ENCODE measurements around the gene NUDCD3. TPM values are rescaled to one million over a fixed set of nuclear protein-coding genes. Genes with fewer than 3 reads are reported as not detected.

The NUDCD3 gene
- total and polyA plus RNA-seq, 4 donors: 15.4 to 30.7 (median 24.3) TPM

DNA sequence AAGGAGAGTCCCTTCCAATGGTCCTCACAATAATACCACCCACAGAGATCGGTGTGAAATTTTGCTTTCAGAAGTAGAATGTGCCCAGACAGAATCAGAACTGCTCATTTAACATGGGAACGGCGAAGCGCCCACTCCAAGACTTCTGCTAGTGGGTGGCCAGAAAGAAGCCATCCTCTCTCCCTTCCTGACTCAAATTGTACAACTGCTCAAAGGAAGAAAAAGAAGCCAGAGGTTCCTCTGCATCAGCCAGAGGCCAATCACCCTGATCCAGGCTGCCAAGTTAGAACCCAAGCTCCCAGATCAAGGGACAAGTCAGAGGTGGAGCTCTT lies 23.3 kb downstream of the NUDCD3 start:
- H3K9me3 ChIP-seq (ENCODE audit: control insufficient read depth in 4 of 4, low read length in 3 of 4): no peaks in the 10 kb centered on the region
- H3K36me3 ChIP-seq (ENCODE audit: control insufficient read depth in 4 of 4, insufficient read depth in 3 of 4, low read depth in 1 of 4, low read length in 3 of 4): peaks cover 0 to 7% (median 2%) of the 10 kb centered on the region in 4 donors
- peaks cover 8 to 32% (median 28%) of the 10 kb centered on the region in 4 donors for H3K4me1 ChIP-seq (ENCODE audit: control insufficient read depth in 4 of 4, insufficient read depth in 4 of 4, low read length in 3 of 4)
- DNase-seq (ENCODE audit: low spot score): no peak
- no peak overlapping the region for H3K4me3 ChIP-seq (ENCODE audit: low read depth in 1 of 3, low read length in 3 of 3)
- 96% methylated on average over 4 of the region's 4 CpGs for WGBS
- H3K27me3 ChIP-seq (ENCODE audit: control insufficient read depth in 4 of 4, insufficient read depth in 4 of 4, low read length in 3 of 4): no peaks in the 10 kb centered on the region
- no peak overlapping the region for H3K27ac ChIP-seq (ENCODE audit: low read depth in 1 of 2, low read length in 2 of 2)
- no peak overlapping the region for H3K9ac ChIP-seq (ENCODE audit: low read depth in 1 of 2, low read length in 2 of 2)
- no peak for TF ChIP-seq RXRA (IDR thresholded peaks at IDR 0.05)
- TF ChIP-seq, protein P1, sequence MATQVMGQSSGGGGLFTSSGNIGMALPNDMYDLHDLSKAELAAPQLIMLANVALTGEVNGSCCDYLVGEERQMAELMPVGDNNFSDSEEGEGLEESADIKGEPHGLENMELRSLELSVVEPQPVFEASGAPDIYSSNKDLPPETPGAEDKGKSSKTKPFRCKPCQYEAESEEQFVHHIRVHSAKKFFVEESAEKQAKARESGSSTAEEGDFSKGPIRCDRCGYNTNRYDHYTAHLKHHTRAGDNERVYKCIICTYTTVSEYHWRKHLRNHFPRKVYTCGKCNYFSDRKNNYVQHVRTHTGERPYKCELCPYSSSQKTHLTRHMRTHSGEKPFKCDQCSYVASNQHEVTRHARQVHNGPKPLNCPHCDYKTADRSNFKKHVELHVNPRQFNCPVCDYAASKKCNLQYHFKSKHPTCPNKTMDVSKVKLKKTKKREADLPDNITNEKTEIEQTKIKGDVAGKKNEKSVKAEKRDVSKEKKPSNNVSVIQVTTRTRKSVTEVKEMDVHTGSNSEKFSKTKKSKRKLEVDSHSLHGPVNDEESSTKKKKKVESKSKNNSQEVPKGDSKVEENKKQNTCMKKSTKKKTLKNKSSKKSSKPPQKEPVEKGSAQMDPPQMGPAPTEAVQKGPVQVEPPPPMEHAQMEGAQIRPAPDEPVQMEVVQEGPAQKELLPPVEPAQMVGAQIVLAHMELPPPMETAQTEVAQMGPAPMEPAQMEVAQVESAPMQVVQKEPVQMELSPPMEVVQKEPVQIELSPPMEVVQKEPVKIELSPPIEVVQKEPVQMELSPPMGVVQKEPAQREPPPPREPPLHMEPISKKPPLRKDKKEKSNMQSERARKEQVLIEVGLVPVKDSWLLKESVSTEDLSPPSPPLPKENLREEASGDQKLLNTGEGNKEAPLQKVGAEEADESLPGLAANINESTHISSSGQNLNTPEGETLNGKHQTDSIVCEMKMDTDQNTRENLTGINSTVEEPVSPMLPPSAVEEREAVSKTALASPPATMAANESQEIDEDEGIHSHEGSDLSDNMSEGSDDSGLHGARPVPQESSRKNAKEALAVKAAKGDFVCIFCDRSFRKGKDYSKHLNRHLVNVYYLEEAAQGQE (IDR thresholded peaks at IDR 0.05): no peak
- no peak for TF ChIP-seq TAF1 (conservative IDR thresholded peaks at IDR 0.05)
- peak in 1 of 2 donors; percentile 36 for TF ChIP-seq HNF4A (conservative IDR thresholded peaks at IDR 0.05)
- no peak for TF ChIP-seq SP1 (IDR thresholded peaks at IDR 0.05)
- peak; percentile 41 for TF ChIP-seq NR2F2 (IDR thresholded peaks at IDR 0.05)
- TF ChIP-seq, protein P2, sequence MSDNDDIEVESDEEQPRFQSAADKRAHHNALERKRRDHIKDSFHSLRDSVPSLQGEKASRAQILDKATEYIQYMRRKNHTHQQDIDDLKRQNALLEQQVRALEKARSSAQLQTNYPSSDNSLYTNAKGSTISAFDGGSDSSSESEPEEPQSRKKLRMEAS (IDR thresholded peaks at IDR 0.05): no peak
- no peak for TF ChIP-seq RAD21 (IDR thresholded peaks at IDR 0.05)
- no peak for TF ChIP-seq GABPA (IDR thresholded peaks at IDR 0.05 in 1 of 2, conservative IDR thresholded peaks at IDR 0.05 in 1 of 2)
- no peak for TF ChIP-seq HNF4G (IDR thresholded peaks at IDR 0.05)
- no peak for TF ChIP-seq YY1 (IDR thresholded peaks at IDR 0.05)

DNA sequence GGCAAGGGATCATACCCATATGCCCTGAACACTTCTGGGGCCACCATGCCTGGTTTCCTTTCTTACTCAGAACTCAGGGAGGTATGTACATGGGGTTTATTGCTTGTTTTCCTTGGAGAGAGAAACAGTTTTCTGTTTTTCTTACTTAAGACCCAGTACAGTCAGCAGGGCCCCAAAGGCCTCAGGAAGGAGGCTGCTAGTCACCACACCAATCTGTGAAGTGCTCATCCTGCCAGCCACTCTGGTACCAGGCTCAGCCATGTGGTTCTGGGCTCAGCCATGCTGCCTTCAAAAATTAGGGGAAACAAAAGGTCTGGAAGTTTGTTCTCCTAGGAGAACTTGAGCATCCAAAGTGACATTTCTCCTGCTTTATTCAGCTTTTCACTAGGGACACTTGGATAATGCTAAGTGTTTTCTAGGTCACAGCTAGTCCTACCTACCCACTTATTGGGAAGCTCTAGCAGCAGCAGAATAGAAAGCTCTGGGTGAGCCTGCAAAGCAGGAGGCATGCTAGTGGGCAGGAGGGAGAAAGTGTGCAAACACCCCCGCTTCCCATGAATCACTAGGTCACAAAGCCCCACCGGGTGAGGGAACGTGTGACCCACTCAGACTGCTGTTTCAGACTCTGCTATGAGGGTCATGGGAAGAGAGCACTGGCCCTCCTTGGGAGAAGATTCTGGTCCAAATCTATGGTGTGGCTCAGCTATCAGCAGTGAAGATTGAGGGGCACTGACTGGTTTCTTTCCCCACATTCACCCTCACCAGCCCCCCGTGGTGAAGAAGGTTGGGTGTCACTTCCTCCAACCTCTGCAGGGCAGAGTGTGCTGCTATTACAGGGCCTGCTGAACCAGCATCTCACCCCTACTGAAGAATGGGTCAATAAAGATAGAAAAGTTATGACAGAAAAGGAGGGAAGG lies 23.9 kb downstream of the NUDCD3 start:
- DNase-seq (ENCODE audit: low spot score): no peak
- peaks cover 11 to 28% (median 24%) of the 10 kb centered on the region in 4 donors for H3K4me1 ChIP-seq (ENCODE audit: control insufficient read depth in 4 of 4, insufficient read depth in 4 of 4, low read length in 3 of 4)
- H3K36me3 ChIP-seq (ENCODE audit: control insufficient read depth in 4 of 4, insufficient read depth in 3 of 4, low read depth in 1 of 4, low read length in 3 of 4): peaks cover 0 to 7% (median 2%) of the 10 kb centered on the region in 4 donors
- no peak overlapping the region for H3K9ac ChIP-seq (ENCODE audit: low read depth in 1 of 2, low read length in 2 of 2)
- 82% methylated on average over 4 of the region's 4 CpGs for WGBS
- no peaks in the 10 kb centered on the region for H3K9me3 ChIP-seq (ENCODE audit: control insufficient read depth in 4 of 4, low read length in 3 of 4)
- no peak overlapping the region for H3K27ac ChIP-seq (ENCODE audit: low read depth in 1 of 2, low read length in 2 of 2)
- no peak overlapping the region for H3K4me3 ChIP-seq (ENCODE audit: low read depth in 1 of 3, low read length in 3 of 3)
- TF ChIP-seq, protein P1 (IDR thresholded peaks at IDR 0.05): no peak
- TF ChIP-seq JUND (IDR thresholded peaks at IDR 0.05): no peak
- no peak for TF ChIP-seq RAD21 (IDR thresholded peaks at IDR 0.05)
- no peak for TF ChIP-seq EGR1 (IDR thresholded peaks at IDR 0.05; ENCODE audit: low read depth in 2 of 2)
- no peak for TF ChIP-seq RXRA (IDR thresholded peaks at IDR 0.05)
- TF ChIP-seq FOXA1 (IDR thresholded peaks at IDR 0.05): no peak
- TF ChIP-seq HNF4G (IDR thresholded peaks at IDR 0.05): no peak
- no peak for TF ChIP-seq NR2F2 (IDR thresholded peaks at IDR 0.05)
- TF ChIP-seq HNF4A (conservative IDR thresholded peaks at IDR 0.05): no peak
- TF ChIP-seq, protein P3, sequence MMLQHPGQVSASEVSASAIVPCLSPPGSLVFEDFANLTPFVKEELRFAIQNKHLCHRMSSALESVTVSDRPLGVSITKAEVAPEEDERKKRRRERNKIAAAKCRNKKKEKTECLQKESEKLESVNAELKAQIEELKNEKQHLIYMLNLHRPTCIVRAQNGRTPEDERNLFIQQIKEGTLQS (IDR thresholded peaks at IDR 0.05): no peak
- TF ChIP-seq YY1 (IDR thresholded peaks at IDR 0.05): no peak
- no peaks in the 10 kb centered on the region for H3K27me3 ChIP-seq (ENCODE audit: control insufficient read depth in 4 of 4, insufficient read depth in 4 of 4, low read length in 3 of 4)

Data from liver (tissue), 9 donors.